K562 (cell line): ENCODE measurements around the gene OCA2. TPM values are rescaled to one million over a fixed set of nuclear protein-coding genes. Genes with fewer than 3 reads are reported as not detected.

Source experiments
- ATAC-seq: fragments of 200-7000 bp; cut with Tn5 transposase; 3 replicates; pipeline ENCODE4 v1.9.1; 2020; ENCODE audit warnings: moderate library complexity
- BruUV-seq: library from RNA; stranded (reverse); fragments of 400-500 nt; replicated peaks from 2 replicates; lab custom pipeline; 2021; lab: Mats Ljungman, UMichigan
- CTCF ChIA-PET: fragments of 300-600 bp; formaldehyde crosslinking; extraction: SDS; loops from one replicate; lab custom pipeline; 2021; ENCODE audit warnings: low intra/inter-chr PET ratio; lab: Yijun Ruan, JAX
- POLR2A ChIA-PET: fragments of 300-600, 350-650 bp; sonication (Branson Sonifier 250); formaldehyde crosslinking; extraction: SDS; loops from one replicate; lab custom pipeline; 2021; ENCODE audit warnings: antibody characterized with exemption, inconsistent platforms; lab: Yijun Ruan, JAX
- DNase-seq, 4 experiments: peaks; one replicate each; pipeline versions ENCODE4 v3.0.0 to v3.0.0-alpha.2; 2011 to 2018; ENCODE audit warnings: low spot score in 3 of 4, mixed read lengths in 3 of 4; ENCODE audit errors: extremely low read depth in 1 of 4
- FAIRE-seq: peaks from 2 replicates; lab custom pipeline; 2011; peaks lifted over from hg19 to GRCh38; lab: Jason Lieb, UNC
- H2AFZ ChIP-seq: 2 replicates; pipeline ENCODE4 v1.6.0; 2011; ENCODE audit warnings: low read depth, low read length, control low read depth, inconsistent platforms
- H3K27ac ChIP-seq: fragments of 200-600 bp; 3 replicates; pipeline ENCODE4 v1.8.0; 2011; ENCODE audit warnings: low read depth, mild to moderate bottlenecking, control low read depth, inconsistent platforms, low read length, moderate library complexity, mixed read lengths; ENCODE audit errors: extremely low read depth
- H3K27me3 ChIP-seq, 2 experiments: fragments of 300-600 bp in 1 of 2; 2 replicates in 1 of 2; 3 replicates in 1 of 2; pipeline versions ENCODE4 v1.6.0 to v1.8.0; 2011; ENCODE audit warnings: inconsistent platforms in 2 of 2, low read length in 2 of 2, mild to moderate bottlenecking in 1 of 2, mixed read lengths in 1 of 2, moderate library complexity in 1 of 2; ENCODE audit not compliant: control insufficient read depth in 2 of 2, insufficient read depth in 2 of 2
- H3K36me3 ChIP-seq: fragments of 300-600 bp; 3 replicates; pipeline ENCODE4 v1.8.0; 2011; ENCODE audit warnings: mild to moderate bottlenecking, low read length, inconsistent platforms; ENCODE audit not compliant: control insufficient read depth, insufficient read depth
- H3K4me1 ChIP-seq, 2 experiments: fragments of 200-600 bp in 1 of 2; replicated peaks in 1 of 2; 2 replicates in 1 of 2; 3 replicates in 1 of 2; pipeline versions ENCODE4 v1.5.1 to v1.8.0; 2011; ENCODE audit warnings: inconsistent platforms in 2 of 2, low read length in 2 of 2, mild to moderate bottlenecking in 1 of 2, mixed read lengths in 1 of 2, moderate library complexity in 1 of 2; ENCODE audit not compliant: control insufficient read depth in 2 of 2, insufficient read depth in 2 of 2
- H3K4me2 ChIP-seq: 2 replicates; pipeline ENCODE4 v1.6.1; 2011; ENCODE audit warnings: low read length, control low read depth, inconsistent platforms, mixed read lengths; ENCODE audit not compliant: insufficient read depth
- H3K4me3 ChIP-seq: fragments of 200-600 bp; sonication (generic), shearing (Covaris generic); 2 replicates; pipeline ENCODE4 v1.5.1; 2016; ENCODE audit warnings: control low read depth, inconsistent platforms
- H3K79me2 ChIP-seq: fragments of 200-600 bp; 3 replicates; pipeline ENCODE4 v1.8.0; 2011; ENCODE audit warnings: low read length, inconsistent platforms; ENCODE audit not compliant: control insufficient read depth, insufficient read depth
- H3K9ac ChIP-seq, 2 experiments: 2 replicates each; pipeline versions ENCODE4 v1.6.0 to v1.6.1; 2011; ENCODE audit warnings: low read depth in 2 of 2, low read length in 2 of 2, control low read depth in 1 of 2, inconsistent platforms in 1 of 2, mild to moderate bottlenecking in 1 of 2, mixed read lengths in 1 of 2; ENCODE audit not compliant: insufficient read depth in 1 of 2
- H3K9me1 ChIP-seq: one replicate; pipeline ENCODE4 v1.6.0; 2011; ENCODE audit warnings: inconsistent platforms, mild to moderate bottlenecking, low read length, moderate library complexity; ENCODE audit not compliant: control insufficient read depth, insufficient read depth
- H3K9me3 ChIP-seq: replicated peaks from 2 replicates; pipeline ENCODE4 v1.5.1; 2011; ENCODE audit warnings: low read depth, low read length, inconsistent platforms; ENCODE audit not compliant: control insufficient read depth, insufficient read depth
- H4K20me1 ChIP-seq: replicated peaks from 2 replicates; pipeline ENCODE4 v1.6.1; 2011; ENCODE audit warnings: low read length, inconsistent platforms, mixed read lengths; ENCODE audit not compliant: control insufficient read depth, insufficient read depth
- NR2C1 ChIP-seq, 2 experiments: fragments of 450-650 bp; IDR thresholded peaks; 2 replicates each; pipeline ENCODE4 v1.6.1; 2017; ENCODE audit warnings: mild to moderate bottlenecking in 2 of 2, antibody characterized with exemption in 1 of 2, inconsistent platforms in 1 of 2, missing compliant biosample characterization in 1 of 2, missing genetic modification characterization in 1 of 2
- NR2C2 ChIP-seq, 2 experiments: fragments of 200-800 bp in 1 of 2; sonication (Bioruptor generic) in 1 of 2; sonication (generic) in 1 of 2; formaldehyde crosslinking in 1 of 2; IDR thresholded peaks; 2 replicates each; pipeline versions ENCODE4 v1.6.1 to v1.8.0; 2016 to 2022; ENCODE audit warnings: mild to moderate bottlenecking in 1 of 2, missing compliant biosample characterization in 1 of 2, missing genetic modification characterization in 1 of 2, missing genetic modification reagents in 1 of 2
- RAD21 ChIP-seq, 2 experiments: fragments of 250-450 bp in 1 of 2; fragments of 450-650 bp in 1 of 2; sonication (Bioruptor Pico) in 1 of 2; formaldehyde crosslinking in 1 of 2; IDR thresholded peaks in 1 of 2; conservative IDR thresholded peaks in 1 of 2; 2 replicates each; pipeline versions ENCODE4 v1.4.0 to v1.8.0; 2020 to 2022; ENCODE audit warnings: mild to moderate bottlenecking in 2 of 2, moderate library complexity in 1 of 2
- ZNF184 ChIP-seq: sonication (generic); formaldehyde crosslinking; IDR thresholded peaks from 2 replicates; pipeline ENCODE4 v1.5.0; 2020; ENCODE audit warnings: missing genetic modification reagents
- ZNF354B ChIP-seq: fragments of 250-450 bp; sonication (Bioruptor Pico); IDR thresholded peaks from 2 replicates; pipeline ENCODE4 v1.4.0; 2020
- WGBS: fragments of 100-300 bp; shearing (Covaris generic); methylation state at CpG from one replicate; pipeline ENCODE4 v1.1.6; 2016; ENCODE audit warnings: low coverage, mixed read lengths; ENCODE audit not compliant: insufficient coverage; ENCODE audit errors: missing lambda C conversion rate; 5-methylcytosine and 5-hydroxymethylcytosine counted together
- in situ Hi-C: fragments of 300-500 bp; cut with MboI; formaldehyde crosslinking; loops from 4 replicates; pipeline ENCODE4 v1.15.0; 2018; ENCODE audit warnings: inconsistent platforms, mixed read lengths
- intact Hi-C: fragments of 100-400 bp; cut with micrococcal nuclease; formaldehyde crosslinking; loops from 2 replicates; pipeline ENCODE4 v1.14.2; 2022
- polyA plus RNA-seq, 8 experiments: library from polyadenylated mRNA; depleted of rRNA in 4 of 8; stranded (reverse) in 5 of 8; unstranded in 3 of 8; fragments of >200 nt; fragmentation: Nextera tagmentation in 2 of 8; fragmentation: Illumina TruSeq in 1 of 8; extraction: Ambion mirVana in 2 of 8; extraction: Trizol in 1 of 8; gene quantifications; 2 replicates each; pipeline versions ENCODE4 v1.2.1 to v1.2.3, GENCODE V29; 2011 to 2014; ENCODE audit warnings: inconsistent platforms in 1 of 8, missing spikeins in 1 of 8
- total RNA-seq, 7 experiments: library from RNA; depleted of rRNA in 6 of 7; stranded (reverse); fragments of >200 nt in 6 of 7; fragmentation: Illumina TruSeq in 2 of 7; extraction: Trizol in 2 of 7; gene quantifications; 2 replicates each; pipeline versions ENCODE4 v1.2.1 to v1.2.3, GENCODE V29; 2011 to 2021; ENCODE audit warnings: low replicate concordance in 1 of 7
- TF ChIP-seq, protein P1 (sequence below), 3 experiments: IDR thresholded peaks in 2 of 3; conservative IDR thresholded peaks in 1 of 3; 2 replicates each; pipeline ENCODE4 v1.5.1; 2011 to 2012; ENCODE audit warnings: low read length in 3 of 3, mild to moderate bottlenecking in 3 of 3, control low read depth in 2 of 3, improper control_type of control experiment in 1 of 3, inconsistent platforms in 1 of 3, low read depth in 1 of 3, mixed read lengths in 1 of 3, moderate library complexity in 1 of 3; ENCODE audit not compliant: insufficient read depth in 2 of 3

The OCA2 gene
- total and polyA plus RNA-seq, 9 of the 15 experiments (the other 6 are each of a cell fraction or from before 2014, with no cell fraction given) = 0.07 to 0.59 (median 0.17) TPM; not detected in 1

- in situ Hi-C loops = no loop called here
- Histone ChIP-seq H3K4me3 (no peak overlapping the region), H3K9me3 (no peaks in the 10 kb centered on the region), H3K4me1 (peaks cover 0 to 3% of the 10 kb centered on the region in 2 experiments; a peak in 1 of 5 replicates), H3K27ac (no peak overlapping the region), H4K20me1 (peaks cover 4% of the 10 kb centered on the region; the same call in 1 of the 2 replicates), H3K9me1 (no peaks in the 10 kb centered on the region), H3K4me2 (no peak overlapping the region), H3K27me3 (peaks cover 25 to 72% of the 10 kb centered on the region in 2 experiments; a peak in 4 of 5 replicates), H3K9ac (no peak overlapping the region), H3K79me2 (no peaks in the 10 kb centered on the region), H2AFZ (no peak overlapping the region), H3K36me3 (no peaks in the 10 kb centered on the region)
- BruUV-seq = no TSS peak
- CTCF ChIA-PET = no interaction called here
- ATAC-seq (peak; percentile 58), DNase-seq (peak in 1 of 4 experiments; percentile 14), FAIRE-seq (no peak)
- 1% methylated on average over 10 of the region's 10 CpGs for WGBS
- POLR2A ChIA-PET = no interaction called here
- peak; percentile 76 for TF ChIP-seq NR2C1 (IDR thresholded peaks at IDR 0.05)
- peak; percentile 79 for TF ChIP-seq NR2C1 (tag; IDR thresholded peaks at IDR 0.05)
- TF ChIP-seq, protein P1, sequence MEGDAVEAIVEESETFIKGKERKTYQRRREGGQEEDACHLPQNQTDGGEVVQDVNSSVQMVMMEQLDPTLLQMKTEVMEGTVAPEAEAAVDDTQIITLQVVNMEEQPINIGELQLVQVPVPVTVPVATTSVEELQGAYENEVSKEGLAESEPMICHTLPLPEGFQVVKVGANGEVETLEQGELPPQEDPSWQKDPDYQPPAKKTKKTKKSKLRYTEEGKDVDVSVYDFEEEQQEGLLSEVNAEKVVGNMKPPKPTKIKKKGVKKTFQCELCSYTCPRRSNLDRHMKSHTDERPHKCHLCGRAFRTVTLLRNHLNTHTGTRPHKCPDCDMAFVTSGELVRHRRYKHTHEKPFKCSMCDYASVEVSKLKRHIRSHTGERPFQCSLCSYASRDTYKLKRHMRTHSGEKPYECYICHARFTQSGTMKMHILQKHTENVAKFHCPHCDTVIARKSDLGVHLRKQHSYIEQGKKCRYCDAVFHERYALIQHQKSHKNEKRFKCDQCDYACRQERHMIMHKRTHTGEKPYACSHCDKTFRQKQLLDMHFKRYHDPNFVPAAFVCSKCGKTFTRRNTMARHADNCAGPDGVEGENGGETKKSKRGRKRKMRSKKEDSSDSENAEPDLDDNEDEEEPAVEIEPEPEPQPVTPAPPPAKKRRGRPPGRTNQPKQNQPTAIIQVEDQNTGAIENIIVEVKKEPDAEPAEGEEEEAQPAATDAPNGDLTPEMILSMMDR (IDR thresholded peaks at IDR 0.05 in 2 of 3, conservative IDR thresholded peaks at IDR 0.05 in 1 of 3; ENCODE audit: insufficient read depth in 2 of 3, low read depth in 1 of 3, low read length in 3 of 3) = peak; percentile 14 to 29 (median 23); a peak in 4 of 6 replicates
- TF ChIP-seq ZNF184 (CRISPR knock-in tag) = no peak
- TF ChIP-seq ZNF354B (CRISPR knock-in tag) = no peak
- peak in 1 of 2 experiments; percentile 16; a peak in 1 of 4 replicates for TF ChIP-seq RAD21 (CRISPR knock-in tag; conservative IDR thresholded peaks at IDR 0.05 in 1 of 2, IDR thresholded peaks at IDR 0.05 in 1 of 2)
- TF ChIP-seq NR2C2 (CRISPR knock-in tag; IDR thresholded peaks at IDR 0.05) = no peak; the same call in 1 of the 2 replicates
- peak; percentile 57 for TF ChIP-seq NR2C2 (tag; IDR thresholded peaks at IDR 0.05)
- intact Hi-C loops = no loop called here
These were observed 81.6 kb downstream of the OCA2 start for GRCh38 chr15:28017423-28017924.
